GM12864 (cell line): Measurements from ENCODE around the gene D2HGDH.
"Not testable (repeated sequence)": the region's sequence is repeated elsewhere in the genome, so short reads cannot be mapped to it uniquely, and the experiment has no call there.

Source experiments
- DNase-seq: peaks from one replicate; pipeline ENCODE4 v3.0.0-alpha.2; 2011; ENCODE audit warnings: low read depth
- H3K4me3 ChIP-seq: 2 replicates; pipeline ENCODE4 v1.5.1; 2011; ENCODE audit warnings: mild to moderate bottlenecking, low read depth, low read length, control low read depth
- CTCF ChIP-seq: IDR thresholded peaks from 2 replicates; pipeline ENCODE4 v1.5.1; 2011; ENCODE audit warnings: low read depth, mild to moderate bottlenecking, moderate library complexity, low read length, control low read depth, inconsistent platforms; ENCODE audit errors: missing control alignments

The D2HGDH gene

DNA sequence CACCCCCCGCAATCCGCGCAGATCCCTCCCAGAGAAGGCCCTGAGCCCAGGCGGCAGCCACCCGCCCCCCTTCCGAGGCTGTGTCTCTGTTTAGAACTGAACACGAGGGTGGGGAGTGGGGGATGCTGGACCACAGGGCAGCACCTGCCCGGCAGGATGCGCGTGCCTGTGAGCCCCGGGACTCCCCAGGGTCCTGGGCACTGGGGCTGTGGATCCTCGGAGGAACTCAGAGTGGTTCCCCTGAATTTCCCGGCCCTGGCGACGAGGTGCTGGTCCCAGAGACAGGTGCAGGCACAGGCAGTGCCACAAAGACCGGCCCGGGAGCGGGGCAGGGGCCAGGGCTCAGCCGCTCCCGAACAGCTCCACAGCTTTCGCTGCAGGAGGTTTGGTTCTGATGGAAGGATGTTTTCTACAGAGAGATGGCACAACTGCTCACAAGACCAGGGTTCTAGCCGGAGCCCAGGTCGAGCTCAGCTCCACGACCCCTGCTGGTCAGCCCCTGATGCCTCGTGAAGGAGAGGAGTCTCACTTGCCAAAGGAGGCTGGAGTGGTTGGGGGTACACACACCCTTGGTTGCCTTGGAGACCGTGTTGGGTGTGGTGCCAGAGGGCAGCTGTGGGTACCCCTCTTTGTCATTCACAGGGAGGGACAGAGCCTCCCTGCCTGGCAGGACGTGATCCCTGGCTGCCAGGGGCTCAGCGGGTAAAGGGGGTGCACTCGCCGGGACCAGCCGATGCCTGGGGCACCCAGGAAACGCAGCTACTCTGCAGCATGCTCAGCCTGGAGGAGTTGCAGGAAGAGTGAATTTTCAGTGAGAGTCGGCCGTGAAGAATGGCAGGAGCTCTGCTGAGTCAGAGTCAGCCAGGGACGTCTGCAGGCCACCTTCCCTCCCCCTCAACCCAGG lies 70.1 kb downstream of the D2HGDH start:
- TF ChIP-seq CTCF = peak; percentile 58
- H3K4me3 ChIP-seq = peak overlapping the region; percentile 65
- no peak for DNase-seq

GRCh38 chr2:241806217-241806616 lies 71.8 kb downstream of the D2HGDH start:
- not testable (repeated sequence) for H3K4me3 ChIP-seq, DNase-seq

DNA sequence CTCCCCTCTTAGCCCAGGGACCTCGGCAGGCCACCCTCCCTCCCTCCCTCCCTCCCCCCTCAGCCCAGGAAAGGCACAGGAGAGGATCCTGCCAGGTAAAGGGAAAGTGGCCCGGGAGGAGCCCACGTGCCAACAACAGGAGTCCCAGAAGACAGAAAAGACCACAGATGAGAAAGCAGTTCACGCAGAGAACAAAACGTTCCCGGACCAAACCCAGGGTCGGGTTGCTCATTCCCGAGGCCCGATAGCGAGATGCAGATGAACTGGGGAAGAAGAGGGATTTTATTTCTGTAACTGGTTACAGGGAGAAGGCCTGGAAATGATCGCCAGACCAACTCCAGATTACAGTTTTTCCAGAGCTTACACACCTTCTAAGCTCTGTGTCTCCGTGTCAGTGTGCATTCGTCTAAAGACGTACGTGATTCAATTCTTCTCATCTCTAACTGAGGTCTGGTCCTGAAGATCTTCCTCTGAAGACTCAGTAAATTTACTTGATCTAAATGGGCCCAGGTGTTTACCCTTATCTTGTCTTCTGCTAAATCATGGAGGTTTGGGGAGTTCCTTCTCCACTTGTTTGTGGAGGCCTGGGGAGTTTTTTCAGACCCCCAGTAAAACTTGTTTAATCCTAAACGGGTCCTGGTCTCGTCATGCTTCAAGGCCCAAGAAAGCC lies 73.8 kb downstream of the D2HGDH start:
- H3K4me3 ChIP-seq = no peak overlapping the region

DNA sequence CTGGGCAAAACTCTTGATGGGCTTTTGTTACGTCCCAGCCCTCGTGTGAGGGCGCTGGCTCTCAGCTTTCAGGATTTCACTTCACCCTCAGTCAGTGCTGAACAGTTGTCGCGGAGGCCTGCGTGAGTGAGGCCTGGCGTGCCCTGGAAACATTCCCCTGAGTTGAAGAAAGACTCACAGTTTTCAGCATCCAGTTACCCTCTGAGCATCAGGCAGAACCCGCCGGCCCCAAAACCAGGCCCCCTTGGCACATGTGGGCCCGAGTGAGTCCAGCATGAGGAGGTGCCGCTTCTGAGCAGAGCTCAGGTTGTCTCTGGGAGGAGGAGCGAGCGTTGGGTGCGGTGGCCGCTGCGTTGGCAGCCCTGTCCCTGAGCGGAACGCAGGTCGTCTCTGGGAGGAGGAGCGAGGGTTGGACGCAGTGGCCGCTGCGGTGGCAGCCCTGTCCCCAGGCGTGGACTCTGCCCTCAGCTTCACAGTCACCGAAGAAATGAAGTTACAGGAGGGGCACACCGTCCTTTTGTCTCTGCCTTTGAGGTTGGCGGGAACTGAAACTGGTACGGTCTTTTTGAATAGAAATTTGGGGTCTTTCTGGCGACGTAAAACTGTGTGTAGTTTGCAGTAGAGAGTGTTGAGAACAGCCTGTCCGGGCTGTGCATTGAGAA lies 74.4 kb downstream of the D2HGDH start, which contains the start of gene NEU4:
Gene NEU4 (plus strand): TSS at position 473 of the 662 bp plus-strand sequence. CDS start 5,292 bp downstream, outside the sequence.
- no peak for DNase-seq
- no peak within 1 kb of the TSS for H3K4me3 ChIP-seq
- no peak for TF ChIP-seq CTCF

More for the DNA sequence above, 73.8 kb downstream of the D2HGDH start:
- TF ChIP-seq CTCF = no peak
- DNase-seq = no peak

GRCh38 chr2:241809383-241810306 lies 75.2 kb downstream of the D2HGDH start:
- TF ChIP-seq CTCF = no peak
- DNase-seq = no peak
- H3K4me3 ChIP-seq = no peak overlapping the region

- no peak overlapping the region for H3K4me3 ChIP-seq
- no peak for TF ChIP-seq CTCF
- DNase-seq = no peak
These were observed 76.1 kb downstream of the D2HGDH start for GRCh38 chr2:241810307-241811200.
